ENCODE measurements around the gene KRT74.
"Not testable (repeated sequence)": the region's sequence is repeated elsewhere in the genome, so short reads cannot be mapped to it uniquely, and the experiment has no call there.

The KRT74 gene

GRCh38 chr12:52601671-52602070 lies 28.0 kb upstream of the KRT74 start:
- DNase-seq = no peak

GRCh38 chr12:52600941-52601481 lies 27.4 kb upstream of the KRT74 start, which contains the start of gene KRT72:
Gene KRT72 (minus strand): TSS chr12:52601463. CDS start chr12:52601452, 11 bp downstream.
- no peak for DNase-seq

GRCh38 chr12:52600475-52600874 lies 26.8 kb upstream of the KRT74 start:
- DNase-seq = no peak

GRCh38 chr12:52600071-52600470 lies 26.4 kb upstream of the KRT74 start:
- DNase-seq = no peak

- DNase-seq = no peak
Measured at GRCh38 chr12:52598966-52599365, 25.3 kb upstream of the KRT74 start.

- not testable (repeated sequence) for DNase-seq
Measured at GRCh38 chr12:52594237-52594636, 20.6 kb upstream of the KRT74 start.

GRCh38 chr12:52591521-52591920 lies 17.9 kb upstream of the KRT74 start:
- DNase-seq = no peak

GRCh38 chr12:52590021-52590420 lies 16.4 kb upstream of the KRT74 start:
- DNase-seq = no peak

GRCh38 chr12:52587563-52587962 lies 13.9 kb upstream of the KRT74 start:
- peak; percentile 28 for DNase-seq

- DNase-seq = peak; percentile 15
Measured at GRCh38 chr12:52585946-52586345, 12.3 kb upstream of the KRT74 start.

- no peak for DNase-seq
Measured at GRCh38 chr12:52585066-52585465, 11.4 kb upstream of the KRT74 start.

- no peak for DNase-seq
Measured at GRCh38 chr12:52584156-52584682, 10.6 kb upstream of the KRT74 start.

GRCh38 chr12:52582971-52583456 lies 9.4 kb upstream of the KRT74 start:
- DNase-seq = peak; percentile 72

- DNase-seq = no peak
Measured at GRCh38 chr12:52582486-52582885, 8.8 kb upstream of the KRT74 start.

GRCh38 chr12:52581481-52581880 lies 7.8 kb upstream of the KRT74 start:
- DNase-seq = peak; percentile 32

GRCh38 chr12:52581066-52581465 lies 7.4 kb upstream of the KRT74 start:
- no peak for DNase-seq

- DNase-seq = no peak
Measured at GRCh38 chr12:52580496-52580895, 6.9 kb upstream of the KRT74 start.

GRCh38 chr12:52579468-52580465 lies 6.1 kb upstream of the KRT74 start:
- no peak for DNase-seq

- DNase-seq = no peak
Measured at GRCh38 chr12:52578469-52578868, 4.8 kb upstream of the KRT74 start.

- DNase-seq = no peak
Measured at GRCh38 chr12:52577316-52577715, 3.7 kb upstream of the KRT74 start.

- DNase-seq = no peak
Measured at GRCh38 chr12:52575948-52576347, 2.3 kb upstream of the KRT74 start.

- DNase-seq = no peak
Measured at GRCh38 chr12:52575256-52575655, 1.6 kb upstream of the KRT74 start.

- DNase-seq = no peak
Measured at GRCh38 chr12:52573306-52573705, 337 bp downstream of the KRT74 start.

- no peak for DNase-seq
Measured at GRCh38 chr12:52570511-52570910, 3.1 kb downstream of the KRT74 start.
